Mucosa of descending colon (tissue), 3 donors: Measurements from ENCODE around the gene HBG1. TPM values are rescaled to one million over a fixed set of nuclear protein-coding genes. Genes with fewer than 3 reads are reported as not detected.
"Not testable (repeated sequence)": the region's sequence is repeated elsewhere in the genome, so short reads cannot be mapped to it uniquely, and the experiment has no call there.

Source experiments
- ATAC-seq: fragments of 200-7000 bp; cut with Tn5 transposase; one replicate; pipeline ENCODE4 v1.9.1; 2020; ENCODE audit warnings: mild to moderate bottlenecking, moderate library complexity
- DNase-seq, 3 donors: peaks; one replicate each; pipeline ENCODE4 v3.0.0-alpha.2; 2020
- H3K36me3 ChIP-seq: fragments of 200-600 bp; one replicate; pipeline ENCODE4 v1.8.0; 2021; ENCODE audit warnings: low read depth, mild to moderate bottlenecking
- H3K4me1 ChIP-seq: fragments of 200-600 bp; one replicate; pipeline ENCODE4 v1.8.0; 2021; ENCODE audit warnings: low read depth, mild to moderate bottlenecking
- H3K4me3 ChIP-seq: fragments of 200-600 bp; one replicate; pipeline ENCODE4 v1.8.0; 2021; ENCODE audit warnings: mild to moderate bottlenecking
- H3K9me3 ChIP-seq: fragments of 200-600 bp; one replicate; pipeline ENCODE4 v1.8.0; 2021; ENCODE audit warnings: mild to moderate bottlenecking
- CTCF ChIP-seq: fragments of 200-600 bp; IDR thresholded peaks from one replicate; pipeline ENCODE4 v1.8.0; 2022; ENCODE audit warnings: antibody characterized with exemption, mild to moderate bottlenecking
- intact Hi-C, 2 donors: fragments of 100-400 bp; cut with DNase I in 1 of 2; cut with micrococcal nuclease in 1 of 2; formaldehyde crosslinking; loops; one replicate each; pipeline versions ENCODE4 v1.11.0 to v1.11.1; 2022; cut with DNase I, micrococcal nuclease
- long read RNA-seq, 2 donors: library from polyadenylated mRNA; unstranded; transcript quantifications; one replicate each; pipeline ENCODE4 v2.0.0, GENCODE V29; 2019 to 2021
- total RNA-seq, 3 donors: library from RNA; stranded (reverse); fragmentation: NEBNext Ultra II Directional in 2 of 3; extraction: Animal tissue kit (Norgen Biotek cat#: 25700) in 2 of 3; gene quantifications; one replicate each; pipeline versions ENCODE4 v1.2.1 to v1.2.4, GENCODE V29; 2021 to 2023
- donor health status: DM: no; HTN: no; CAD: no; lungs with moderate emphysema.
- donor health status: DM: no; HTN: no; CAD: no.
- donor health status: DM: no; HTN: yes; CAD: no.

Gene HBG1
- total RNA-seq, result not detected
- long read RNA-seq, donor 1, result 0 reads
- long read RNA-seq, donor 2, result 0 reads

DNA sequence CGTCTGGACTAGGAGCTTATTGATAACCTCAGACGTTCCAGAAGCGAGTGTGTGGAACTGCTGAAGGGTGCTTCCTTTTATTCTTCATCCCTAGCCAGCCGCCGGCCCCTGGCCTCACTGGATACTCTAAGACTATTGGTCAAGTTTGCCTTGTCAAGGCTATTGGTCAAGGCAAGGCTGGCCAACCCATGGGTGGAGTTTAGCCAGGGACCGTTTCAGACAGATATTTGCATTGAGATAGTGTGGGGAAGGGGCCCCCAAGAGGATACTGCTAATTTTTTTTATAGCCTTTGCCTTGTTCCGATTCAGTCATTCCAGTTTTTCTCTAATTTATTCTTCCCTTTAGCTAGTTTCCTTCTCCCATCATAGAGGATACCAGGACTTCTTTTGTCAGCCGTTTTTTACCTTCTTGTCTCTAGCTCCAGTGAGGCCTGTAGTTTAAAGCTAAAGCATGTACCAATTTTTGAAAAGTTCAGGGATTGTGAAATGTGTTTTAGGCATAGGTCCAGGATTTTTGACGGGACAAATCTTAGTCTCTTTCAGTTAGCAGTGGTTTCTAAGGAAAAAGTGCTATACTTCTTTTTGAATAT is at the start of gene HBG1:
TSS of gene HBG1 (minus strand) at position 51 of the 590 bp plus-strand sequence. CDS start 53 bp downstream, outside the sequence.
- H3K4me3 ChIP-seq, DNase-seq, ATAC-seq, H3K4me1 ChIP-seq, H3K36me3 ChIP-seq, intact Hi-C loops, H3K9me3 ChIP-seq: not testable (repeated sequence)

- DNase-seq (no peak), ATAC-seq (no peak)
- H3K36me3 ChIP-seq, result no peaks in the 10 kb centered on the region
- intact Hi-C loops, result no loop called here
- no peak overlapping the region for H3K4me3 ChIP-seq
- no peaks in the 10 kb centered on the region for H3K4me1 ChIP-seq
- no peak for TF ChIP-seq CTCF
- H3K9me3 ChIP-seq, result no peaks in the 10 kb centered on the region
Measured at GRCh38 chr11:5298451-5298850, 48.8 kb upstream of the HBG1 start.

- Histone ChIP-seq H3K4me1 (no peaks in the 10 kb centered on the region), H3K9me3 (no peaks in the 10 kb centered on the region), H3K36me3 (no peaks in the 10 kb centered on the region), H3K4me3 (no peak overlapping the region)
- DNase-seq (no peak), ATAC-seq (no peak)
- TF ChIP-seq CTCF, result no peak
- intact Hi-C loops, result no loop called here
Measured at GRCh38 chr11:5297721-5298323, 48.2 kb upstream of the HBG1 start.

- DNase-seq, H3K4me3 ChIP-seq, H3K9me3 ChIP-seq, H3K36me3 ChIP-seq, H3K4me1 ChIP-seq, ATAC-seq, intact Hi-C loops: not testable (repeated sequence)
Measured at GRCh38 chr11:5294342-5294995, 44.8 kb upstream of the HBG1 start.

DNA sequence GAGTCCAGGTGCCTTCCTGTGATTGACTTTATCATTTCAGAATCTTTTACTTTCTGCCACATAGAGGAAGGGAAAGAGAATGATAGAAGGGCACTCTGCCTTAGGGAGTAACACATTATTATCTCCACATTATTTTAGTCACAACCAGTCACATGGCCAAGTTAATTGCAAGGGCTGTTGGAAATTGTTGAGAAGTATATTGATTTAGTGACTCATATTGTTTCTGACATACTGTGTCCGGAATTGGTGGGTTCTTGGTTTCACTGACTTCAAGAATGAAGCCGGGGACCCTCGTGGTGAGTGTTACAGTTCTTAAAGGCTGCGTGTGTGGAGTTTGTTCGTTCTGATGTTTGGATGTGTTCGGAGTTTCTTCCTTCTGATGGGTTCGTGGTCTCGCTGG is 43.4 kb upstream of the HBG1 start:
- ATAC-seq, result no peak
- intact Hi-C loops, result no loop called here
- Histone ChIP-seq H3K36me3 (no peaks in the 10 kb centered on the region), H3K4me1 (no peaks in the 10 kb centered on the region), H3K4me3 (no peak overlapping the region), H3K9me3 (no peaks in the 10 kb centered on the region)
- no peak for TF ChIP-seq CTCF
- no peak for DNase-seq

DNA sequence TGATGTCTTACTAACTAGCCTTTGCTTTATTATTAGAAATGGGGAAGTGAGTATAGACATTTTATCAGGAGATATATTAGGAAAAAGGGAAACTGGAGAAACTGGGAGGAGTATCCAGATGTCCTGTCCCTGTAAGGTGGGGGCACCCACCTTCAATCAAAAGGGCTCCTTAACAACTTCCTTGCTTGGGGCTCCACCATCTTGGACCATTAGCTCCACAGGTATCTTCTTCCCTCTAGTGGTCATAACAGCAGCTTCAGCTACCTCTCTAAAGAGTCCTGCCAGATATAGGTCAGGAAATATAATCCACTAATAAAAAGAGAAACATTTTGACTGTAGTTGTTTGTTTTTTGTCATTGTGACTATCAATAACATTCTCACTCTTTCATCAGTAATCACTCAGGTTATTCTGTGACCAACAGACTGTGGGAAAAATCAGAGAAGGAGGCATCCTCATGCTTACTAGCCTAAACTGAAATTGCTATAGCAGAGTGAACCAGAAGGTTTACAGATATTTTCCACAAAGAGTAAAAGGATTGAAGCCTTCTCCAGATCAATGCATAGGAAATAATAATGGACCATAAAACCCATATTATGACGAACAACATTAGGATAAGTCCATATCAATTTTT is 41.7 kb upstream of the HBG1 start:
- no peak for ATAC-seq
- Histone ChIP-seq H3K4me3 (no peak overlapping the region), H3K9me3 (no peaks in the 10 kb centered on the region), H3K4me1 (no peaks in the 10 kb centered on the region), H3K36me3 (no peaks in the 10 kb centered on the region)
- DNase-seq, result no peak
- no peak for TF ChIP-seq CTCF
- intact Hi-C loops, result no loop called here
